Panc1 (cell line): Measurements from ENCODE around the gene FARSA.

Experiments used
- POLR2AphosphoS5 ChIP-seq: IDR thresholded peaks from 2 replicates; pipeline ENCODE4 v1.6.1; 2012; ENCODE audit warnings: mild to moderate bottlenecking, low read depth, low read length, moderate library complexity
- REST ChIP-seq, 2 experiments: IDR thresholded peaks; 2 replicates each; pipeline ENCODE4 v1.6.1; 2011 to 2012; ENCODE audit warnings: low read depth in 2 of 2, control low read depth in 1 of 2, low read length in 1 of 2, mild to moderate bottlenecking in 1 of 2, moderate library complexity in 1 of 2; ENCODE audit not compliant: insufficient read depth in 1 of 2
- SIN3A ChIP-seq: IDR thresholded peaks from 2 replicates; pipeline ENCODE4 v1.6.1; 2012; ENCODE audit warnings: low read depth, mild to moderate bottlenecking, low read length, moderate library complexity, borderline replicate concordance; ENCODE audit not compliant: insufficient read depth
- TCF7L2 ChIP-seq: IDR thresholded peaks from 2 replicates; pipeline ENCODE4 v1.6.1; 2011; ENCODE audit warnings: mild to moderate bottlenecking, low read depth, low read length, inconsistent platforms
- TF ChIP-seq, protein P1 (sequence below): fragments of 450-650 bp; IDR thresholded peaks from 2 replicates; pipeline ENCODE4 v1.5.1; 2017; ENCODE audit warnings: mild to moderate bottlenecking

DNA sequence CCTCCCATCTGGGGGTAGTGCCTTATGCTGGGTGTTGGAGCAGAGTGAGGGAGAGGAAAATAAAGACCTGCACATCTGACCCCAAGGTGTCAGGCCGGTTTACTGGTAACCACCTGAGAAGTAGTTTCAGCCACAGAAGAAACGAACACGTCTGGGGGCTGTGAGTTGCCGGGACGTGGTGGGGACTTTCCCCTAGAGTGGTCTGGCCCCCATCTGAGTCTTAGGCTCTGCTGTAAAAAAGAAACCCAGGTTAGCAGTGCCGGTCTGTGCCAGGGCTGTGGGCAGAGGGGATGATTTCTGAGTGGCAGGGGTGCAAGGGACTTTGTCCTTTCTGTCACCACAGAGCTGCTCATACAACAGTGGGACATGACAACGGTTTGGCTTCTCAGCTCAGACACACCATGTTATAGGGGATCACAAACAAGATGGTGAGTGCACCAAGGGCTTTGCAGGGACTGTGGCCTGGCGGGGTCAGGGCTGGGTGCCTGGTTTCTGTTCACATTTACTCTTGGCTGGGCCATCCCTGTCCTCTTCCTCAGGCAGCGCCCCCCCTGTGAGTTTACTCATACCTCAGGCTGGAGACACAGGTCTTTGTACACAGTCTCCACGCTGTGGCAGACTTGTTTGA is 33.5 kb downstream of the FARSA start:
- TF ChIP-seq, protein P1, sequence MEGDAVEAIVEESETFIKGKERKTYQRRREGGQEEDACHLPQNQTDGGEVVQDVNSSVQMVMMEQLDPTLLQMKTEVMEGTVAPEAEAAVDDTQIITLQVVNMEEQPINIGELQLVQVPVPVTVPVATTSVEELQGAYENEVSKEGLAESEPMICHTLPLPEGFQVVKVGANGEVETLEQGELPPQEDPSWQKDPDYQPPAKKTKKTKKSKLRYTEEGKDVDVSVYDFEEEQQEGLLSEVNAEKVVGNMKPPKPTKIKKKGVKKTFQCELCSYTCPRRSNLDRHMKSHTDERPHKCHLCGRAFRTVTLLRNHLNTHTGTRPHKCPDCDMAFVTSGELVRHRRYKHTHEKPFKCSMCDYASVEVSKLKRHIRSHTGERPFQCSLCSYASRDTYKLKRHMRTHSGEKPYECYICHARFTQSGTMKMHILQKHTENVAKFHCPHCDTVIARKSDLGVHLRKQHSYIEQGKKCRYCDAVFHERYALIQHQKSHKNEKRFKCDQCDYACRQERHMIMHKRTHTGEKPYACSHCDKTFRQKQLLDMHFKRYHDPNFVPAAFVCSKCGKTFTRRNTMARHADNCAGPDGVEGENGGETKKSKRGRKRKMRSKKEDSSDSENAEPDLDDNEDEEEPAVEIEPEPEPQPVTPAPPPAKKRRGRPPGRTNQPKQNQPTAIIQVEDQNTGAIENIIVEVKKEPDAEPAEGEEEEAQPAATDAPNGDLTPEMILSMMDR, result no peak
- no peak for TF ChIP-seq SIN3A
- TF ChIP-seq REST (IDR thresholded peaks at IDR 0.05; ENCODE audit: insufficient read depth in 1 of 2, low read depth in 2 of 2, low read length in 1 of 2), result no peak
- TF ChIP-seq POLR2AphosphoS5, result no peak
- TF ChIP-seq TCF7L2, result no peak
